HepG2 (cell line): ENCODE results near the gene ZNF227. TPM values are rescaled to one million over a fixed set of nuclear protein-coding genes. Genes with fewer than 3 reads are reported as not detected.

Experiments
- ATAC-seq: fragments of 200-7000 bp; cut with Tn5 transposase; 3 replicates; pipeline ENCODE4 v1.9.1; 2020; ENCODE audit warnings: mild to moderate bottlenecking, moderate library complexity
- BruUV-seq: library from RNA; stranded (reverse); fragments of 400-500 nt; replicated peaks from 2 replicates; lab custom pipeline; 2021; lab: Mats Ljungman, UMichigan
- CTCF ChIA-PET: fragments of 300-600 bp; formaldehyde crosslinking; extraction: SDS; loops from one replicate; lab custom pipeline; 2021; ENCODE audit warnings: low total read pairs, inconsistent platforms, low intra/inter-chr PET ratio; lab: Yijun Ruan, JAX
- POLR2A ChIA-PET: fragments of 350-600 bp; sonication (Branson Sonifier 250); formaldehyde crosslinking; loops from one replicate; lab custom pipeline; 2020; ENCODE audit warnings: antibody characterized with exemption, inconsistent platforms; lab: Yijun Ruan, JAX
- DNase-seq: peaks from one replicate; pipeline ENCODE4 v3.0.0-alpha.2; 2015; ENCODE audit warnings: low spot score
- FAIRE-seq: peaks from 3 replicates; lab custom pipeline; 2011; peaks lifted over from hg19 to GRCh38; lab: Jason Lieb, UNC
- H2AFZ ChIP-seq: one replicate; pipeline ENCODE4 v1.6.1; 2011; ENCODE audit warnings: low read length, inconsistent platforms
- H3K27ac ChIP-seq: fragments of 300-600 bp; 3 replicates; pipeline ENCODE4 v1.8.0; 2011; ENCODE audit warnings: mixed run types, mild to moderate bottlenecking, mixed read lengths, low read length, inconsistent platforms; ENCODE audit not compliant: insufficient read depth; ENCODE audit errors: extremely low read length
- H3K27me3 ChIP-seq, 2 experiments: fragments of 200-600 bp in 1 of 2; 2 replicates in 1 of 2; 3 replicates in 1 of 2; pipeline versions ENCODE4 v1.6.0 to v1.8.0; 2011; ENCODE audit warnings: low read length in 2 of 2, mild to moderate bottlenecking in 2 of 2, moderate library complexity in 2 of 2, inconsistent platforms in 1 of 2; ENCODE audit not compliant: insufficient read depth in 2 of 2, control insufficient read depth in 1 of 2
- H3K36me3 ChIP-seq, 2 experiments: fragments of 200-600 bp in 1 of 2; replicated peaks in 1 of 2; 2 replicates in 1 of 2; 3 replicates in 1 of 2; pipeline versions ENCODE4 v1.5.1 to v1.8.0; 2011; ENCODE audit warnings: low read length in 2 of 2, inconsistent platforms in 1 of 2; ENCODE audit not compliant: insufficient read depth in 2 of 2, control insufficient read depth in 1 of 2
- H3K4me1 ChIP-seq: 2 replicates; pipeline ENCODE4 v1.5.1; 2012; ENCODE audit warnings: low read length, inconsistent platforms; ENCODE audit not compliant: insufficient read depth
- H3K4me2 ChIP-seq: 2 replicates; pipeline ENCODE4 v1.6.0; 2011; ENCODE audit warnings: low read depth, low read length, inconsistent platforms
- H3K4me3 ChIP-seq, 3 experiments: fragments of 200-600 bp in 1 of 3; sonication (generic), shearing (Covaris generic) in 1 of 3; replicated peaks in 1 of 3; 2 replicates each; pipeline ENCODE4 v1.5.1; 2011 to 2016; ENCODE audit warnings: low read length in 3 of 3, inconsistent platforms in 2 of 3, low read depth in 2 of 3, mild to moderate bottlenecking in 2 of 3, control low read depth in 1 of 3, mixed read lengths in 1 of 3; ENCODE audit not compliant: insufficient read depth in 1 of 3
- H3K79me2 ChIP-seq: one replicate; pipeline ENCODE4 v1.6.1; 2011; ENCODE audit warnings: low read length, inconsistent platforms; ENCODE audit not compliant: insufficient read depth
- H3K9ac ChIP-seq: 2 replicates; pipeline ENCODE4 v1.6.0; 2011; ENCODE audit warnings: mild to moderate bottlenecking, low read depth, low read length, inconsistent platforms; ENCODE audit not compliant: insufficient read depth
- H3K9me3 ChIP-seq: 2 replicates; pipeline ENCODE4 v1.5.1; 2012; ENCODE audit warnings: mild to moderate bottlenecking, low read length
- H4K20me1 ChIP-seq: 2 replicates; pipeline ENCODE4 v1.6.0; 2011; ENCODE audit warnings: inconsistent platforms, mild to moderate bottlenecking, low read length, moderate library complexity; ENCODE audit not compliant: insufficient read depth
- FOSL1 ChIP-seq: sonication (generic); formaldehyde crosslinking; IDR thresholded peaks from 2 replicates; pipeline ENCODE4 v1.9.0; 2021; ENCODE audit warnings: missing genetic modification reagents, borderline replicate concordance
- GPN1 ChIP-seq: sonication (generic); formaldehyde crosslinking; IDR thresholded peaks from 2 replicates; pipeline ENCODE4 v1.5.1; 2020; ENCODE audit warnings: missing genetic modification reagents, borderline replicate concordance
- HNRNPK ChIP-seq: fragments of 200-400 bp; formaldehyde crosslinking; IDR thresholded peaks from 2 replicates; pipeline ENCODE4 v1.6.1; 2018; ENCODE audit warnings: low read length, low read depth, moderate library complexity, mild to moderate bottlenecking; ENCODE audit not compliant: poor library complexity, severe bottlenecking
- PCBP1 ChIP-seq: fragments of 200-400 bp; formaldehyde crosslinking; IDR thresholded peaks from 2 replicates; pipeline ENCODE4 v1.6.1; 2017; ENCODE audit warnings: mild to moderate bottlenecking, low read depth, low read length, borderline replicate concordance
- POLR2G ChIP-seq: fragments of 200-400 bp; formaldehyde crosslinking; IDR thresholded peaks from 2 replicates; pipeline ENCODE4 v1.6.1; 2018; ENCODE audit warnings: mild to moderate bottlenecking, low read depth, low read length, moderate library complexity
- ZNF691 ChIP-seq: sonication (generic); formaldehyde crosslinking; IDR thresholded peaks from 2 replicates; pipeline ENCODE4 v1.4.0; 2020; ENCODE audit warnings: missing genetic modification reagents, low read depth, mild to moderate bottlenecking, borderline replicate concordance
- WGBS: methylation state at CpG from one replicate; pipeline ENCODE4 v1.1.6; 2017; ENCODE audit warnings: low lambda C conversion rate; 5-methylcytosine and 5-hydroxymethylcytosine counted together
- in situ Hi-C: cut with HindIII; loops from 2 replicates; pipeline ENCODE4 v1.10.0; 2017; ENCODE audit warnings: low pct_unique_long_range_greater_than_20kb; ENCODE audit not compliant: extremely low pct_ligation_motif_present
- intact Hi-C: fragments of 100-400 bp; cut with micrococcal nuclease; formaldehyde crosslinking; loops from one replicate; pipeline ENCODE4 v1.10.0; 2022; ENCODE audit not compliant: unreplicated experiment
- polyA plus RNA-seq, 8 experiments: library from polyadenylated mRNA; depleted of rRNA in 3 of 8; stranded (reverse) in 7 of 8; unstranded in 1 of 8; fragments of >200 nt; fragmentation: Illumina TruSeq in 4 of 8; extraction: Trizol in 4 of 8; gene quantifications; 2 replicates each; pipeline versions ENCODE4 v1.2.1 to v1.2.3, GENCODE V29; 2011 to 2016; ENCODE audit warnings: low read depth in 4 of 8, missing spikeins in 1 of 8, mixed read lengths in 1 of 8; ENCODE audit not compliant: insufficient read depth in 1 of 8
- total RNA-seq, 5 experiments: library from RNA; depleted of rRNA; stranded (reverse); fragments of >200 nt; fragmentation: Illumina TruSeq; extraction: Trizol; gene quantifications; 2 replicates each; pipeline ENCODE4 v1.2.3, GENCODE V29; 2016; ENCODE audit warnings: low read depth in 1 of 5
- TF ChIP-seq, protein P1 (sequence below): sonication (generic); formaldehyde crosslinking; IDR thresholded peaks from 2 replicates; pipeline ENCODE4 v1.5.0; 2020; ENCODE audit warnings: mild to moderate bottlenecking, missing genetic modification reagents, borderline replicate concordance
- TF ChIP-seq, protein P2 (sequence below): sonication (generic); formaldehyde crosslinking; IDR thresholded peaks from 2 replicates; pipeline ENCODE4 v1.4.0; 2020; ENCODE audit warnings: missing genetic modification reagents
- TF ChIP-seq, protein P3 (sequence below): sonication (generic); formaldehyde crosslinking; IDR thresholded peaks from 2 replicates; pipeline ENCODE4 v1.4.0; 2020; ENCODE audit warnings: missing genetic modification reagents

Gene ZNF227
- total and polyA plus RNA-seq, 2 of the 13 experiments (the other 11 are each of a cell fraction or from before 2014, with no cell fraction given), result 3.1 to 16.8 TPM

DNA sequence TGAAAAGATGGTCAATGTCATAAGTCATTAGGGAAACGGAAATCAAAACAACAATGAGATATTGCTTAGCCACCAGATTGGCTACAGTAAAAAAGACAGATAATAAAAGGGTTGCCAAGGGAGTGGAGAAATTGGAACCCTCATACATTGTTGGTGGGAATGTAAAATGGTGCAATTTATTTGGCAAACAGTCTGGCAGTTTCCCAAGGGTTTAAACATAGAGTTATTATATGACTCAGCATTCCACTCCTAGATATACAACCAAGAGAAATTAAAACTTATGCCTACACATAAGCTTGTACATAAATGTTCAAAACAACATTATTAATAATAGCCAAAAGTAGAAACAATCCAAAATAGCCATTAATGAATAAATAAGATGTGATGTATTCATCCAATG, 9.9 kb upstream of the ZNF227 start (continued):
- TF ChIP-seq, protein P1, sequence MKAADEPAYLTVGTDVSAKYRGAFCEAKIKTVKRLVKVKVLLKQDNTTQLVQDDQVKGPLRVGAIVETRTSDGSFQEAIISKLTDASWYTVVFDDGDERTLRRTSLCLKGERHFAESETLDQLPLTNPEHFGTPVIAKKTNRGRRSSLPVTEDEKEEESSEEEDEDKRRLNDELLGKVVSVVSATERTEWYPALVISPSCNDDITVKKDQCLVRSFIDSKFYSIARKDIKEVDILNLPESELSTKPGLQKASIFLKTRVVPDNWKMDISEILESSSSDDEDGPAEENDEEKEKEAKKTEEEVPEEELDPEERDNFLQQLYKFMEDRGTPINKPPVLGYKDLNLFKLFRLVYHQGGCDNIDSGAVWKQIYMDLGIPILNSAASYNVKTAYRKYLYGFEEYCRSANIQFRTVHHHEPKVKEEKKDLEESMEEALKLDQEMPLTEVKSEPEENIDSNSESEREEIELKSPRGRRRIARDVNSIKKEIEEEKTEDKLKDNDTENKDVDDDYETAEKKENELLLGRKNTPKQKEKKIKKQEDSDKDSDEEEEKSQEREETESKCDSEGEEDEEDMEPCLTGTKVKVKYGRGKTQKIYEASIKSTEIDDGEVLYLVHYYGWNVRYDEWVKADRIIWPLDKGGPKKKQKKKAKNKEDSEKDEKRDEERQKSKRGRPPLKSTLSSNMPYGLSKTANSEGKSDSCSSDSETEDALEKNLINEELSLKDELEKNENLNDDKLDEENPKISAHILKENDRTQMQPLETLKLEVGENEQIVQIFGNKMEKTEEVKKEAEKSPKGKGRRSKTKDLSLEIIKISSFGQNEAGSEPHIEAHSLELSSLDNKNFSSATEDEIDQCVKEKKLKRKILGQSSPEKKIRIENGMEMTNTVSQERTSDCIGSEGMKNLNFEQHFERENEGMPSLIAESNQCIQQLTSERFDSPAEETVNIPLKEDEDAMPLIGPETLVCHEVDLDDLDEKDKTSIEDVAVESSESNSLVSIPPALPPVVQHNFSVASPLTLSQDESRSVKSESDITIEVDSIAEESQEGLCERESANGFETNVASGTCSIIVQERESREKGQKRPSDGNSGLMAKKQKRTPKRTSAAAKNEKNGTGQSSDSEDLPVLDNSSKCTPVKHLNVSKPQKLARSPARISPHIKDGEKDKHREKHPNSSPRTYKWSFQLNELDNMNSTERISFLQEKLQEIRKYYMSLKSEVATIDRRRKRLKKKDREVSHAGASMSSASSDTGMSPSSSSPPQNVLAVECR (CRISPR knock-in tag), result no peak

DNA sequence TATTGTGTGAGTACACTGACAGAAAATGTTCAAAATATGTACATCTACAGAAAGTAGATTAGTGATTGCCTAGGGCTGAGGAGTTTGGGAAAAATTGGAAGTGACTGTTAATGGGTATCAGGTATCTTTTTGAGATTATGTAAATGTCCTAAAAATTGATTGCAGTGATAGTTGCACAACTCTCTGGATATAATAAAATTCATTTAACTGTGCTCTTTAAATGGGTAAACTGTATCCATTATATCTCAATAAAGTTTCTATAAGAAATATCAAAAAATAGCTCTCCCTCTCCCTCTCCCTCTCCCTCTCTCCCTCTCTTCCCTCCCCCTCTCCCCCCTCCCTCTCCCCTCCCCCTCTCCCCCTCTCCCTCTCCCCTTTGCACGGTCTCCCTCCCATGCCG, 9.4 kb upstream of the ZNF227 start:
- H3K27ac ChIP-seq, result no peak overlapping the region
- in situ Hi-C loops, result no loop called here
- H3K4me1 ChIP-seq, result no peaks in the 10 kb centered on the region
- no peak overlapping the region for H3K4me2 ChIP-seq
- H3K36me3 ChIP-seq, result no peaks in the 10 kb centered on the region
- POLR2A ChIA-PET, result no interaction called here
- H4K20me1 ChIP-seq, result no peaks in the 10 kb centered on the region
- ATAC-seq (no peak), FAIRE-seq (no peak), DNase-seq (no peak)
- H3K4me3 ChIP-seq, result no peak overlapping the region
- no peak overlapping the region for H2AFZ ChIP-seq
- H3K79me2 ChIP-seq, result no peaks in the 10 kb centered on the region
- CTCF ChIA-PET, result no interaction called here
- peaks cover 0 to 3% of the 10 kb centered on the region in 2 experiments; a peak in 1 of 5 replicates for H3K27me3 ChIP-seq
- intact Hi-C loops, result loop anchor here (10.0 kb wide), 1 partner anchor 102 kb away; the partner anchor contains the start of gene ZNF235
- no TSS peak for BruUV-seq
- 34% methylated on average over 2 of the region's 2 CpGs for WGBS
- peaks cover 30% of the 10 kb centered on the region for H3K9me3 ChIP-seq
- H3K9ac ChIP-seq, result no peak overlapping the region
- peak; percentile 90 for TF ChIP-seq HNRNPK
- TF ChIP-seq PCBP1, result 0 out of 2 replicates have a peak, but pooled peaks have one; percentile 40
- no peak for TF ChIP-seq GPN1 (CRISPR knock-in tag)
- no peak for TF ChIP-seq FOSL1
- TF ChIP-seq, protein P2, sequence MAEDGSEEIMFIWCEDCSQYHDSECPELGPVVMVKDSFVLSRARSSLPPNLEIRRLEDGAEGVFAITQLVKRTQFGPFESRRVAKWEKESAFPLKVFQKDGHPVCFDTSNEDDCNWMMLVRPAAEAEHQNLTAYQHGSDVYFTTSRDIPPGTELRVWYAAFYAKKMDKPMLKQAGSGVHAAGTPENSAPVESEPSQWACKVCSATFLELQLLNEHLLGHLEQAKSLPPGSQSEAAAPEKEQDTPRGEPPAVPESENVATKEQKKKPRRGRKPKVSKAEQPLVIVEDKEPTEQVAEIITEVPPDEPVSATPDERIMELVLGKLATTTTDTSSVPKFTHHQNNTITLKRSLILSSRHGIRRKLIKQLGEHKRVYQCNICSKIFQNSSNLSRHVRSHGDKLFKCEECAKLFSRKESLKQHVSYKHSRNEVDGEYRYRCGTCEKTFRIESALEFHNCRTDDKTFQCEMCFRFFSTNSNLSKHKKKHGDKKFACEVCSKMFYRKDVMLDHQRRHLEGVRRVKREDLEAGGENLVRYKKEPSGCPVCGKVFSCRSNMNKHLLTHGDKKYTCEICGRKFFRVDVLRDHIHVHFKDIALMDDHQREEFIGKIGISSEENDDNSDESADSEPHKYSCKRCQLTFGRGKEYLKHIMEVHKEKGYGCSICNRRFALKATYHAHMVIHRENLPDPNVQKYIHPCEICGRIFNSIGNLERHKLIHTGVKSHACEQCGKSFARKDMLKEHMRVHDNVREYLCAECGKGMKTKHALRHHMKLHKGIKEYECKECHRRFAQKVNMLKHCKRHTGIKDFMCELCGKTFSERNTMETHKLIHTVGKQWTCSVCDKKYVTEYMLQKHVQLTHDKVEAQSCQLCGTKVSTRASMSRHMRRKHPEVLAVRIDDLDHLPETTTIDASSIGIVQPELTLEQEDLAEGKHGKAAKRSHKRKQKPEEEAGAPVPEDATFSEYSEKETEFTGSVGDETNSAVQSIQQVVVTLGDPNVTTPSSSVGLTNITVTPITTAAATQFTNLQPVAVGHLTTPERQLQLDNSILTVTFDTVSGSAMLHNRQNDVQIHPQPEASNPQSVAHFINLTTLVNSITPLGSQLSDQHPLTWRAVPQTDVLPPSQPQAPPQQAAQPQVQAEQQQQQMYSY (CRISPR knock-in tag), result no peak
- no peak for TF ChIP-seq ZNF691 (CRISPR knock-in tag)
- no peak for TF ChIP-seq POLR2G
- TF ChIP-seq, protein P3, sequence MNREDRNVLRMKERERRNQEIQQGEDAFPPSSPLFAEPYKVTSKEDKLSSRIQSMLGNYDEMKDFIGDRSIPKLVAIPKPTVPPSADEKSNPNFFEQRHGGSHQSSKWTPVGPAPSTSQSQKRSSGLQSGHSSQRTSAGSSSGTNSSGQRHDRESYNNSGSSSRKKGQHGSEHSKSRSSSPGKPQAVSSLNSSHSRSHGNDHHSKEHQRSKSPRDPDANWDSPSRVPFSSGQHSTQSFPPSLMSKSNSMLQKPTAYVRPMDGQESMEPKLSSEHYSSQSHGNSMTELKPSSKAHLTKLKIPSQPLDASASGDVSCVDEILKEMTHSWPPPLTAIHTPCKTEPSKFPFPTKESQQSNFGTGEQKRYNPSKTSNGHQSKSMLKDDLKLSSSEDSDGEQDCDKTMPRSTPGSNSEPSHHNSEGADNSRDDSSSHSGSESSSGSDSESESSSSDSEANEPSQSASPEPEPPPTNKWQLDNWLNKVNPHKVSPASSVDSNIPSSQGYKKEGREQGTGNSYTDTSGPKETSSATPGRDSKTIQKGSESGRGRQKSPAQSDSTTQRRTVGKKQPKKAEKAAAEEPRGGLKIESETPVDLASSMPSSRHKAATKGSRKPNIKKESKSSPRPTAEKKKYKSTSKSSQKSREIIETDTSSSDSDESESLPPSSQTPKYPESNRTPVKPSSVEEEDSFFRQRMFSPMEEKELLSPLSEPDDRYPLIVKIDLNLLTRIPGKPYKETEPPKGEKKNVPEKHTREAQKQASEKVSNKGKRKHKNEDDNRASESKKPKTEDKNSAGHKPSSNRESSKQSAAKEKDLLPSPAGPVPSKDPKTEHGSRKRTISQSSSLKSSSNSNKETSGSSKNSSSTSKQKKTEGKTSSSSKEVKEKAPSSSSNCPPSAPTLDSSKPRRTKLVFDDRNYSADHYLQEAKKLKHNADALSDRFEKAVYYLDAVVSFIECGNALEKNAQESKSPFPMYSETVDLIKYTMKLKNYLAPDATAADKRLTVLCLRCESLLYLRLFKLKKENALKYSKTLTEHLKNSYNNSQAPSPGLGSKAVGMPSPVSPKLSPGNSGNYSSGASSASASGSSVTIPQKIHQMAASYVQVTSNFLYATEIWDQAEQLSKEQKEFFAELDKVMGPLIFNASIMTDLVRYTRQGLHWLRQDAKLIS (CRISPR knock-in tag), result no peak
